Epithelial cell of proximal tubule (primary cell): ENCODE measurements around the gene KRTAP13-4. TPM values are rescaled to one million over a fixed set of nuclear protein-coding genes. Genes with fewer than 3 reads are reported as not detected.

Experiments used
- DNase-seq: peaks from one replicate; pipeline ENCODE4 v3.0.0-alpha.2; 2011; ENCODE audit warnings: low read depth
- H3K4me3 ChIP-seq: 2 replicates; pipeline ENCODE4 v1.5.1; 2011; ENCODE audit warnings: low read depth, mild to moderate bottlenecking, low read length
- CTCF ChIP-seq: conservative IDR thresholded peaks from 2 replicates; pipeline ENCODE4 v1.5.1; 2012; ENCODE audit warnings: low read depth, mild to moderate bottlenecking, low read length
- total RNA-seq: library from RNA; depleted of rRNA; stranded (reverse); fragments of >200 nt; gene quantifications from 2 replicates; pipeline ENCODE4 v1.2.3, GENCODE V29; 2015

Gene KRTAP13-4
- total RNA-seq, 1 donor from 2014 or later: not detected

GRCh38 chr21:30447056-30447455, 17.0 kb downstream of the KRTAP13-4 start:
- TF ChIP-seq CTCF: no peak
- no peak for DNase-seq
- H3K4me3 ChIP-seq: no peak overlapping the region

- DNase-seq: no peak
Observed at GRCh38 chr21:30448514-30448913, 18.5 kb downstream of the KRTAP13-4 start.

GRCh38 chr21:30463713-30464112, 33.7 kb downstream of the KRTAP13-4 start:
- no peak for DNase-seq
- peak; percentile 48 for TF ChIP-seq CTCF
- H3K4me3 ChIP-seq: no peak overlapping the region

More at GRCh38 chr21:30448514-30448913, 18.5 kb downstream of the KRTAP13-4 start:
- TF ChIP-seq CTCF: no peak
- H3K4me3 ChIP-seq: no peak overlapping the region

GRCh38 chr21:30468900-30469714, 39.1 kb downstream of the KRTAP13-4 start:
- no peak for TF ChIP-seq CTCF
- no peak for DNase-seq
- no peak overlapping the region for H3K4me3 ChIP-seq

GRCh38 chr21:30478004-30478403, 48.0 kb downstream of the KRTAP13-4 start:
- DNase-seq: no peak
- no peak for TF ChIP-seq CTCF
- H3K4me3 ChIP-seq: no peak overlapping the region

- no peak for DNase-seq
- TF ChIP-seq CTCF: no peak
- H3K4me3 ChIP-seq: no peak overlapping the region
Observed at GRCh38 chr21:30479259-30479658, 49.2 kb downstream of the KRTAP13-4 start.

- H3K4me3 ChIP-seq: no peak within 1 kb of the TSS
- DNase-seq: no peak
- no peak for TF ChIP-seq CTCF
Observed at GRCh38 chr21:30480145-30480544, 50.1 kb downstream of the KRTAP13-4 start, which contains the start of gene KRTAP19-1. KRTAP19-1 (minus strand) TSS chr21:30480367; CDS start chr21:30480317, 50 bp downstream.
